GM23338 (cell line): ENCODE measurements around the gene CST9. TPM values are rescaled to one million over a fixed set of nuclear protein-coding genes. Genes with fewer than 3 reads are reported as not detected.

Experiments
- ATAC-seq: fragments of 200-7000 bp; cut with Tn5 transposase; 3 replicates; pipeline ENCODE4 v1.9.1; 2020
- DNase-seq: peaks from one replicate; pipeline ENCODE4 v3.0.0-alpha.2; 2015; ENCODE audit warnings: low spot score
- H2AFZ ChIP-seq: fragments of 200-600 bp; sonication (generic); 2 replicates; pipeline ENCODE4 v1.8.0; 2016; ENCODE audit warnings: antibody characterized with exemption, mild to moderate bottlenecking, moderate library complexity
- H3F3A ChIP-seq: fragments of 200-600 bp; sonication (generic); replicated peaks from 2 replicates; pipeline ENCODE4 v1.8.0; 2017; ENCODE audit warnings: antibody characterized with exemption, mixed run types, low read depth
- H3K27ac ChIP-seq: fragments of 200-600 bp; sonication (generic); 2 replicates; pipeline ENCODE4 v1.6.1; 2016; ENCODE audit warnings: low read depth
- H3K27me3 ChIP-seq: fragments of 200-600 bp; sonication (generic); 2 replicates; pipeline ENCODE4 v1.8.0; 2016; ENCODE audit warnings: mild to moderate bottlenecking, mixed run types, moderate library complexity; ENCODE audit not compliant: insufficient read depth
- H3K36me3 ChIP-seq: fragments of 200-600 bp; sonication (generic); 2 replicates; pipeline ENCODE4 v1.8.0; 2016; ENCODE audit warnings: mild to moderate bottlenecking; ENCODE audit not compliant: insufficient read depth
- H3K4me1 ChIP-seq: fragments of 200-600 bp; sonication (generic); 2 replicates; pipeline ENCODE4 v1.8.0; 2016; ENCODE audit warnings: mild to moderate bottlenecking, moderate library complexity; ENCODE audit not compliant: insufficient read depth
- H3K4me2 ChIP-seq: fragments of 200-600 bp; sonication (generic); 2 replicates; pipeline ENCODE4 v1.7.1; 2017; ENCODE audit warnings: mixed run types
- H3K4me3 ChIP-seq: fragments of 200-600 bp; sonication (generic); 2 replicates; pipeline ENCODE4 v1.6.1; 2016; ENCODE audit warnings: mixed run types
- H3K79me2 ChIP-seq: fragments of 200-600 bp; sonication (generic); replicated peaks from 2 replicates; pipeline ENCODE4 v1.8.0; 2017; ENCODE audit warnings: mild to moderate bottlenecking; ENCODE audit not compliant: insufficient read depth
- H3K9me2 ChIP-seq: fragments of 200-600 bp; sonication (generic); 2 replicates; pipeline ENCODE4 v1.8.0; 2017; ENCODE audit not compliant: insufficient read depth
- H4K20me1 ChIP-seq: fragments of 200-600 bp; sonication (generic); replicated peaks from 2 replicates; pipeline ENCODE4 v1.8.0; 2017; ENCODE audit warnings: mild to moderate bottlenecking; ENCODE audit not compliant: insufficient read depth
- H3K27ac Mint-ChIP-seq: 2 replicates; pipeline ENCODE4 v1.8.0; 2020; ENCODE audit warnings: inconsistent platforms, mild to moderate bottlenecking, moderate library complexity, mixed read lengths
- H3K27me3 Mint-ChIP-seq: 3 replicates; pipeline ENCODE4 v1.8.0; 2022; ENCODE audit warnings: low read depth, mild to moderate bottlenecking, moderate library complexity, mixed read lengths, inconsistent platforms; ENCODE audit not compliant: insufficient read depth, poor library complexity
- H3K36me3 Mint-ChIP-seq: 3 replicates; pipeline ENCODE4 v1.8.0; 2021; ENCODE audit warnings: low read depth, mild to moderate bottlenecking, inconsistent platforms, moderate library complexity, mixed read lengths
- H3K4me1 Mint-ChIP-seq: 3 replicates; pipeline ENCODE4 v1.8.0; 2020; ENCODE audit warnings: mild to moderate bottlenecking, inconsistent platforms, mixed read lengths
- H3K4me3 Mint-ChIP-seq: 3 replicates; pipeline ENCODE4 v1.8.0; 2021; ENCODE audit warnings: moderate library complexity, mild to moderate bottlenecking, inconsistent platforms, mixed read lengths
- H3K9me3 Mint-ChIP-seq: 3 replicates; pipeline ENCODE4 v1.8.0; 2020; ENCODE audit warnings: moderate library complexity, mild to moderate bottlenecking, inconsistent platforms, mixed read lengths
- CREB1 ChIP-seq: fragments of 250-450 bp; sonication (Bioruptor Pico); IDR thresholded peaks from 2 replicates; pipeline ENCODE4 v1.5.0; 2020; ENCODE audit warnings: low read depth, mild to moderate bottlenecking, moderate library complexity
- CTCF ChIP-seq, 2 experiments: fragments of 200-600 bp in 1 of 2; sonication (generic) in 1 of 2; conservative IDR thresholded peaks; 2 replicates each; pipeline versions ENCODE4 v1.5.1 to v1.6.1; 2016 to 2017; ENCODE audit warnings: antibody characterized with exemption in 2 of 2, low read depth in 2 of 2, mild to moderate bottlenecking in 2 of 2, moderate library complexity in 1 of 2
- ETS1 ChIP-seq: IDR thresholded peaks from 2 replicates; pipeline ENCODE4 v1.6.1; 2016; ENCODE audit warnings: antibody characterized with exemption
- EZH2 ChIP-seq: fragments of 200-600 bp; sonication (generic); IDR thresholded peaks from one replicate; pipeline ENCODE4 v1.8.0; 2017; ENCODE audit warnings: antibody characterized with exemption, mild to moderate bottlenecking, low read depth; ENCODE audit not compliant: unreplicated experiment
- EZH2phosphoT487 ChIP-seq: fragments of 200-600 bp; sonication (generic); IDR thresholded peaks from one replicate; pipeline ENCODE4 v1.8.1; 2018; ENCODE audit warnings: antibody characterized with exemption; ENCODE audit not compliant: unreplicated experiment
- JUNB ChIP-seq: IDR thresholded peaks from one replicate; pipeline ENCODE4 v1.6.1; 2016; ENCODE audit warnings: antibody characterized with exemption; ENCODE audit not compliant: unreplicated experiment
- NANOG ChIP-seq: IDR thresholded peaks from 2 replicates; pipeline ENCODE4 v1.6.1; 2016; ENCODE audit warnings: antibody characterized with exemption, borderline replicate concordance
- POLR2AphosphoS5 ChIP-seq: IDR thresholded peaks from 2 replicates; pipeline ENCODE4 v1.6.1; 2016; ENCODE audit warnings: antibody characterized with exemption, low read depth
- STAT1 ChIP-seq: IDR thresholded peaks from one replicate; pipeline ENCODE4 v1.6.1; 2016; ENCODE audit warnings: antibody characterized with exemption; ENCODE audit not compliant: unreplicated experiment
- ZNF114 ChIP-seq: fragments of 250-450 bp; sonication (Bioruptor Pico); IDR thresholded peaks from 2 replicates; pipeline ENCODE4 v1.5.0; 2020; ENCODE audit warnings: mild to moderate bottlenecking, moderate library complexity
- ZNF331 ChIP-seq: fragments of 250-450 bp; sonication (Bioruptor Pico); IDR thresholded peaks from 2 replicates; pipeline ENCODE4 v1.5.0; 2020; ENCODE audit warnings: low read depth, mild to moderate bottlenecking, moderate library complexity
- polyA plus RNA-seq: library from polyadenylated mRNA; unstranded; fragments of >200 nt; fragmentation: Nextera tagmentation; extraction: Ambion mirVana; gene quantifications from 2 replicates; pipeline ENCODE4 v1.2.1, GENCODE V29; 2016
- total RNA-seq: library from RNA; depleted of rRNA; stranded (reverse); fragments of >200 nt; shearing (Covaris generic); gene quantifications from 2 replicates; pipeline ENCODE4 v1.2.3, GENCODE V29; 2014
- TF ChIP-seq, protein P1 (sequence below): fragments of 250-450 bp; sonication (Bioruptor Pico); IDR thresholded peaks from 2 replicates; pipeline ENCODE4 v1.5.0; 2020; ENCODE audit warnings: mild to moderate bottlenecking, moderate library complexity
- TF ChIP-seq, protein P2 (sequence below): IDR thresholded peaks from one replicate; pipeline ENCODE4 v1.6.1; 2018; ENCODE audit warnings: antibody characterized with exemption; ENCODE audit not compliant: unreplicated experiment

CST9 gene
- total and polyA plus RNA-seq, 2 experiments from 2014 or later, result not detected

DNA sequence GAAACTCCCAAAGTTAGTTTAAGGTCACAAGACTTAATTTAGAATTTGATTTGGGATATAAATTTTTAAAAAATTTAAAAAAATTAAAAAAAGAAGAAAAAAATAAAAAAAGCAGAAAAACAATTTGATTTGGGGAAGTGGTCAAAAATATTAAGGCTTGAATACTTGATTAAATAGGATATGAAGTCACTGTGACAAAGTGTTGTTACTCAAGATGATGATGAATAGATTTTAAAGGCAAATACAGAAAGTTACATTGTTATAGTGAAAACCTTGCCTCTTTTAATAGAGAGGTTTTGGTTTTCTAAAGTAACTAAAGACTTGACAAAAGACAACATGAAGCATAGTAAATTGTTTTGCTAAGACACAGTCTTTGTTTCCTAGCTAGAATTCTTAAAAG is 7.2 kb downstream of the CST9 start:
- 0 out of 2 replicates have a peak, but pooled peaks cover 6% of the 10 kb centered on the region for H3K4me1 ChIP-seq
- Mint-ChIP-seq H3K4me3 (no peak overlapping the region), H3K27me3 (no peaks in the 10 kb centered on the region), H3K9me3 (no peaks in the 10 kb centered on the region), H3K27ac (no peak overlapping the region), H3K36me3 (no peaks in the 10 kb centered on the region), H3K4me1 (peaks cover 2% of the 10 kb centered on the region; the same call in 1 of the 3 replicates)
- ATAC-seq (no peak), DNase-seq (no peak)
- no peaks in the 10 kb centered on the region for H3F3A ChIP-seq
- no peak overlapping the region for H3K4me2 ChIP-seq
- H4K20me1 ChIP-seq, result no peaks in the 10 kb centered on the region
- TF ChIP-seq ZNF331 (no peak), EZH2phosphoT487 (no peak), CREB1 (CRISPR knock-in tag) (no peak), NANOG (no peak), CTCF (conservative IDR thresholded peaks at IDR 0.05; ENCODE audit: low read depth in 2 of 2) (no peak), EZH2 (no peak), ETS1 (no peak), ZNF114 (CRISPR knock-in tag) (no peak), POLR2AphosphoS5 (no peak), JUNB (no peak), STAT1 (no peak)
- TF ChIP-seq, protein P1, sequence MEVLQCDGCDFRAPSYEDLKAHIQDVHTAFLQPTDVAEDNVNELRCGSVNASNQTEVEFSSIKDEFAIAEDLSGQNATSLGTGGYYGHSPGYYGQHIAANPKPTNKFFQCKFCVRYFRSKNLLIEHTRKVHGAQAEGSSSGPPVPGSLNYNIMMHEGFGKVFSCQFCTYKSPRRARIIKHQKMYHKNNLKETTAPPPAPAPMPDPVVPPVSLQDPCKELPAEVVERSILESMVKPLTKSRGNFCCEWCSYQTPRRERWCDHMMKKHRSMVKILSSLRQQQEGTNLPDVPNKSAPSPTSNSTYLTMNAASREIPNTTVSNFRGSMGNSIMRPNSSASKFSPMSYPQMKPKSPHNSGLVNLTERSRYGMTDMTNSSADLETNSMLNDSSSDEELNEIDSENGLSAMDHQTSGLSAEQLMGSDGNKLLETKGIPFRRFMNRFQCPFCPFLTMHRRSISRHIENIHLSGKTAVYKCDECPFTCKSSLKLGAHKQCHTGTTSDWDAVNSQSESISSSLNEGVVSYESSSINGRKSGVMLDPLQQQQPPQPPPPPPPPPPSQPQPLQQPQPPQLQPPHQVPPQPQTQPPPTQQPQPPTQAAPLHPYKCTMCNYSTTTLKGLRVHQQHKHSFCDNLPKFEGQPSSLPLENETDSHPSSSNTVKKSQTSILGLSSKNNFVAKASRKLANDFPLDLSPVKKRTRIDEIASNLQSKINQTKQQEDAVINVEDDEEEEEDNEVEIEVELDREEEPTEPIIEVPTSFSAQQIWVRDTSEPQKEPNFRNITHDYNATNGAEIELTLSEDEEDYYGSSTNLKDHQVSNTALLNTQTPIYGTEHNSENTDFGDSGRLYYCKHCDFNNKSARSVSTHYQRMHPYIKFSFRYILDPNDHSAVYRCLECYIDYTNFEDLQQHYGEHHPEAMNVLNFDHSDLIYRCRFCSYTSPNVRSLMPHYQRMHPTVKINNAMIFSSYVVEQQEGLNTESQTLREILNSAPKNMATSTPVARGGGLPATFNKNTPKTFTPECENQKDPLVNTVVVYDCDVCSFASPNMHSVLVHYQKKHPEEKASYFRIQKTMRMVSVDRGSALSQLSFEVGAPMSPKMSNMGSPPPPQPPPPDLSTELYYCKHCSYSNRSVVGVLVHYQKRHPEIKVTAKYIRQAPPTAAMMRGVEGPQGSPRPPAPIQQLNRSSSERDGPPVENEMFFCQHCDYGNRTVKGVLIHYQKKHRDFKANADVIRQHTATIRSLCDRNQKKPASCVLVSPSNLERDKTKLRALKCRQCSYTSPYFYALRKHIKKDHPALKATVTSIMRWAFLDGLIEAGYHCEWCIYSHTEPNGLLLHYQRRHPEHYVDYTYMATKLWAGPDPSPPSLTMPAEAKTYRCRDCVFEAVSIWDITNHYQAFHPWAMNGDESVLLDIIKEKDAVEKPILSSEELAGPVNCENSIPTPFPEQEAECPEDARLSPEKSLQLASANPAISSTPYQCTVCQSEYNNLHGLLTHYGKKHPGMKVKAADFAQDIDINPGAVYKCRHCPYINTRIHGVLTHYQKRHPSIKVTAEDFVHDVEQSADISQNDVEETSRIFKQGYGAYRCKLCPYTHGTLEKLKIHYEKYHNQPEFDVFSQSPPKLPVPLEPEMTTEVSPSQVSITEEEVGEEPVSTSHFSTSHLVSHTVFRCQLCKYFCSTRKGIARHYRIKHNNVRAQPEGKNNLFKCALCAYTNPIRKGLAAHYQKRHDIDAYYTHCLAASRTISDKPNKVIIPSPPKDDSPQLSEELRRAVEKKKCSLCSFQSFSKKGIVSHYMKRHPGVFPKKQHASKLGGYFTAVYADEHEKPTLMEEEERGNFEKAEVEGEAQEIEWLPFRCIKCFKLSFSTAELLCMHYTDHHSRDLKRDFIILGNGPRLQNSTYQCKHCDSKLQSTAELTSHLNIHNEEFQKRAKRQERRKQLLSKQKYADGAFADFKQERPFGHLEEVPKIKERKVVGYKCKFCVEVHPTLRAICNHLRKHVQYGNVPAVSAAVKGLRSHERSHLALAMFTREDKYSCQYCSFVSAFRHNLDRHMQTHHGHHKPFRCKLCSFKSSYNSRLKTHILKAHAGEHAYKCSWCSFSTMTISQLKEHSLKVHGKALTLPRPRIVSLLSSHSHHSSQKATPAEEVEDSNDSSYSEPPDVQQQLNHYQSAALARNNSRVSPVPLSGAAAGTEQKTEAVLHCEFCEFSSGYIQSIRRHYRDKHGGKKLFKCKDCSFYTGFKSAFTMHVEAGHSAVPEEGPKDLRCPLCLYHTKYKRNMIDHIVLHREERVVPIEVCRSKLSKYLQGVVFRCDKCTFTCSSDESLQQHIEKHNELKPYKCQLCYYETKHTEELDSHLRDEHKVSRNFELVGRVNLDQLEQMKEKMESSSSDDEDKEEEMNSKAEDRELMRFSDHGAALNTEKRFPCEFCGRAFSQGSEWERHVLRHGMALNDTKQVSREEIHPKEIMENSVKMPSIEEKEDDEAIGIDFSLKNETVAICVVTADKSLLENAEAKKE (CRISPR knock-in tag), result no peak
- TF ChIP-seq, protein P2, sequence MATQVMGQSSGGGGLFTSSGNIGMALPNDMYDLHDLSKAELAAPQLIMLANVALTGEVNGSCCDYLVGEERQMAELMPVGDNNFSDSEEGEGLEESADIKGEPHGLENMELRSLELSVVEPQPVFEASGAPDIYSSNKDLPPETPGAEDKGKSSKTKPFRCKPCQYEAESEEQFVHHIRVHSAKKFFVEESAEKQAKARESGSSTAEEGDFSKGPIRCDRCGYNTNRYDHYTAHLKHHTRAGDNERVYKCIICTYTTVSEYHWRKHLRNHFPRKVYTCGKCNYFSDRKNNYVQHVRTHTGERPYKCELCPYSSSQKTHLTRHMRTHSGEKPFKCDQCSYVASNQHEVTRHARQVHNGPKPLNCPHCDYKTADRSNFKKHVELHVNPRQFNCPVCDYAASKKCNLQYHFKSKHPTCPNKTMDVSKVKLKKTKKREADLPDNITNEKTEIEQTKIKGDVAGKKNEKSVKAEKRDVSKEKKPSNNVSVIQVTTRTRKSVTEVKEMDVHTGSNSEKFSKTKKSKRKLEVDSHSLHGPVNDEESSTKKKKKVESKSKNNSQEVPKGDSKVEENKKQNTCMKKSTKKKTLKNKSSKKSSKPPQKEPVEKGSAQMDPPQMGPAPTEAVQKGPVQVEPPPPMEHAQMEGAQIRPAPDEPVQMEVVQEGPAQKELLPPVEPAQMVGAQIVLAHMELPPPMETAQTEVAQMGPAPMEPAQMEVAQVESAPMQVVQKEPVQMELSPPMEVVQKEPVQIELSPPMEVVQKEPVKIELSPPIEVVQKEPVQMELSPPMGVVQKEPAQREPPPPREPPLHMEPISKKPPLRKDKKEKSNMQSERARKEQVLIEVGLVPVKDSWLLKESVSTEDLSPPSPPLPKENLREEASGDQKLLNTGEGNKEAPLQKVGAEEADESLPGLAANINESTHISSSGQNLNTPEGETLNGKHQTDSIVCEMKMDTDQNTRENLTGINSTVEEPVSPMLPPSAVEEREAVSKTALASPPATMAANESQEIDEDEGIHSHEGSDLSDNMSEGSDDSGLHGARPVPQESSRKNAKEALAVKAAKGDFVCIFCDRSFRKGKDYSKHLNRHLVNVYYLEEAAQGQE, result no peak
- peaks cover 5% of the 10 kb centered on the region for H3K9me2 ChIP-seq
- H3K27ac ChIP-seq, result no peak overlapping the region
- H3K4me3 ChIP-seq, result no peak overlapping the region
- no peak overlapping the region for H2AFZ ChIP-seq
- no peaks in the 10 kb centered on the region for H3K27me3 ChIP-seq
- H3K79me2 ChIP-seq, result no peaks in the 10 kb centered on the region
- no peaks in the 10 kb centered on the region for H3K36me3 ChIP-seq
